OCI-LY3 (cell line): ENCODE data around the gene CDT1.

Experiments used
- CTCF ChIP-seq: fragments of 200-600, 300-600 bp; sonication (generic); IDR thresholded peaks from 2 replicates; pipeline ENCODE4 v1.5.1; 2014; ENCODE audit warnings: antibody characterized with exemption, low read length, low read depth
- EZH2phosphoT487 ChIP-seq: fragments of 200-600 bp; shearing (Covaris generic); IDR thresholded peaks from 2 replicates; pipeline ENCODE4 v1.6.1; 2018; ENCODE audit warnings: antibody characterized with exemption, mixed run types, low read depth

DNA sequence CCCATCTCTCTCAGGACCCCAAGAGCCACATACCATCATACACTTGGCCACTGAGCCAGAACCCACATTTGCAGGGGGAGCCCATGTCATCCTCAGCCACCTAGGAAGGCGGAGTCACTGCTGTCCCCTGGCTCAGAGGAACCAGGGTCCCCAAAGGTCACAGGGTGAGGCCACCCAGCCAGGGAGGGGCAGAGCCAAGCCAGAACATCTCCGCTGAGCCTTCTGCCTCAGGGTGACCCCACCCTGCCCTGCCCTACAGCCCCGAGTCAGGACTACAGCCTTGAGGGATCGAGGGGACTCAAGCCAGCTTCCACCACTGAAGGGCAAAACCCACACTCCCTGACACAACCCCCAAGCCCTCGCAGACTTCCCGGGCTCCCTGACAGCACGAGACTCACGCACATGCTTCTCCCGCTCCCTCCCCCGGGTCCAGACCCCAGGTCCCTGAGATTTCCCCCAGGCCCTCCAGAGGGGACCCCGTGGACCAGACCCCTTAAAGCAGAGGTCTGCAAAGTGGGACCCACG is 36.0 kb upstream of the CDT1 start:
- TF ChIP-seq CTCF (no peak), EZH2phosphoT487 (no peak)
